SK-N-SH (cell line): Measurements from ENCODE around the gene HNRNPC.

ENCODE experiments used
- CHD2 ChIP-seq: fragments of 150-350 bp; IDR thresholded peaks from 2 replicates; pipeline ENCODE4 v1.6.1; 2018; ENCODE audit warnings: low read length; ENCODE audit not compliant: partially characterized antibody
- CTCF ChIP-seq: fragments of 200-600 bp; sonication (generic); IDR thresholded peaks from 2 replicates; pipeline ENCODE4 v1.6.1; 2017; ENCODE audit warnings: antibody characterized with exemption, mild to moderate bottlenecking, moderate library complexity
- EP300 ChIP-seq, 2 experiments: IDR thresholded peaks; 2 replicates each; pipeline versions ENCODE4 v1.4.0 to v1.6.1; 2012; ENCODE audit warnings: borderline replicate concordance in 1 of 2, low read depth in 1 of 2, low read length in 1 of 2
- POLR2AphosphoS5 ChIP-seq: IDR thresholded peaks from 2 replicates; pipeline ENCODE4 v1.6.1; 2012; ENCODE audit warnings: low read depth, low read length
- TAF1 ChIP-seq: IDR thresholded peaks from 2 replicates; pipeline ENCODE4 v1.6.1; 2012; ENCODE audit warnings: low read depth, mild to moderate bottlenecking, low read length, moderate library complexity, borderline replicate concordance
- USF1 ChIP-seq: IDR thresholded peaks from 2 replicates; pipeline ENCODE4 v1.4.0; 2012; ENCODE audit warnings: low read depth, borderline replicate concordance
- USF2 ChIP-seq: fragments of 150-350 bp; IDR thresholded peaks from 2 replicates; pipeline ENCODE4 v1.6.1; 2017; ENCODE audit warnings: antibody characterized with exemption, low read length, low read depth, borderline replicate concordance

- TF ChIP-seq CTCF (no peak), TAF1 (no peak), USF2 (no peak), POLR2AphosphoS5 (no peak), EP300 (IDR thresholded peaks at IDR 0.05; ENCODE audit: borderline replicate concordance in 1 of 2, low read depth in 1 of 2, low read length in 1 of 2) (no peak), USF1 (no peak), CHD2 (no peak)
Observed at GRCh38 chr14:21171128-21171527, 98.1 kb downstream of the HNRNPC start.
